Measurements from ENCODE around the gene DENND5A. TPM values are rescaled to one million over a fixed set of nuclear protein-coding genes. Genes with fewer than 3 reads are reported as not detected.

Gene DENND5A
- total RNA-seq, 1 experiment from 2014 or later: 58.0 TPM

DNA sequence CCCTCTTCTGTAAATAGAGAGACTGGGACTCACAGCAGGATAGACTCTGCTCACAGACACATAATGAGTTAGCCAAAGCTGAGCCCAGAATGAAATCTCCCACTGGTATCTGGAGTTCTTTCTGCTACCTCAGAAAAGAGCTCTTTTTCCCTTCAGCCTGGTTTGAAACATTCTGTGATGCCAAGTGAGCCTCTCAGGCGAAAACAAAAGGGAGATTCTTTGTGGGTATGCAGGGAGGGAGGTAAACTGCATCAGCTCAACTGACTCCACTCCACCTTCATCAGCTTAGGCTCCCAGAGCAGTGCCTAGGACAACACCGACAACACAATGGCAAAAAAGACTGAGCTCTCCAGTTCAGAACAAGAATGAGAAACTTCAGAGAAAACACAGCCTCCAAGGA is 118.7 kb downstream of the DENND5A start:
- CTCF ChIA-PET: no interaction called here
- POLR2A ChIA-PET: no interaction called here
- no peaks in the 10 kb centered on the region for H3K4me1 ChIP-seq
- BruUV-seq (replicated peaks): no TSS peak
- H3K9me3 ChIP-seq: no peaks in the 10 kb centered on the region
- H3K27me3 ChIP-seq (replicated peaks; ENCODE audit: control insufficient read depth, insufficient read depth, low read length): no peaks in the 10 kb centered on the region
- intact Hi-C loops (cut with micrococcal nuclease; ENCODE audit: unreplicated experiment): no loop called here
- Mint-ChIP-seq H3K36me3 (ENCODE audit: insufficient read depth, unreplicated experiment) (peaks cover 38% of the 10 kb centered on the region), H3K27ac (ENCODE audit: unreplicated experiment) (no peak overlapping the region), H3K4me1 (ENCODE audit: low read depth, unreplicated experiment) (no peaks in the 10 kb centered on the region), H3K4me3 (ENCODE audit: unreplicated experiment) (no peak overlapping the region), H3K9me3 (ENCODE audit: unreplicated experiment) (no peaks in the 10 kb centered on the region), H3K27me3 (ENCODE audit: insufficient read depth, unreplicated experiment) (no peaks in the 10 kb centered on the region)
- TF ChIP-seq, protein P1, sequence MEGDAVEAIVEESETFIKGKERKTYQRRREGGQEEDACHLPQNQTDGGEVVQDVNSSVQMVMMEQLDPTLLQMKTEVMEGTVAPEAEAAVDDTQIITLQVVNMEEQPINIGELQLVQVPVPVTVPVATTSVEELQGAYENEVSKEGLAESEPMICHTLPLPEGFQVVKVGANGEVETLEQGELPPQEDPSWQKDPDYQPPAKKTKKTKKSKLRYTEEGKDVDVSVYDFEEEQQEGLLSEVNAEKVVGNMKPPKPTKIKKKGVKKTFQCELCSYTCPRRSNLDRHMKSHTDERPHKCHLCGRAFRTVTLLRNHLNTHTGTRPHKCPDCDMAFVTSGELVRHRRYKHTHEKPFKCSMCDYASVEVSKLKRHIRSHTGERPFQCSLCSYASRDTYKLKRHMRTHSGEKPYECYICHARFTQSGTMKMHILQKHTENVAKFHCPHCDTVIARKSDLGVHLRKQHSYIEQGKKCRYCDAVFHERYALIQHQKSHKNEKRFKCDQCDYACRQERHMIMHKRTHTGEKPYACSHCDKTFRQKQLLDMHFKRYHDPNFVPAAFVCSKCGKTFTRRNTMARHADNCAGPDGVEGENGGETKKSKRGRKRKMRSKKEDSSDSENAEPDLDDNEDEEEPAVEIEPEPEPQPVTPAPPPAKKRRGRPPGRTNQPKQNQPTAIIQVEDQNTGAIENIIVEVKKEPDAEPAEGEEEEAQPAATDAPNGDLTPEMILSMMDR (IDR thresholded peaks at IDR 0.05; ENCODE audit: insufficient read depth in 1 of 2, low read depth in 1 of 2, low read length in 1 of 2, severe bottlenecking in 1 of 2, unreplicated experiment in 1 of 2): no peak
- no peak overlapping the region for H3K4me3 ChIP-seq (ENCODE audit: low read depth, low read length)
- 0 out of 2 replicates have a peak, but pooled peaks cover 3% of the 10 kb centered on the region for H3K36me3 ChIP-seq (ENCODE audit: control insufficient read depth, insufficient read depth, low read length)
- no peak for DNase-seq

DNA sequence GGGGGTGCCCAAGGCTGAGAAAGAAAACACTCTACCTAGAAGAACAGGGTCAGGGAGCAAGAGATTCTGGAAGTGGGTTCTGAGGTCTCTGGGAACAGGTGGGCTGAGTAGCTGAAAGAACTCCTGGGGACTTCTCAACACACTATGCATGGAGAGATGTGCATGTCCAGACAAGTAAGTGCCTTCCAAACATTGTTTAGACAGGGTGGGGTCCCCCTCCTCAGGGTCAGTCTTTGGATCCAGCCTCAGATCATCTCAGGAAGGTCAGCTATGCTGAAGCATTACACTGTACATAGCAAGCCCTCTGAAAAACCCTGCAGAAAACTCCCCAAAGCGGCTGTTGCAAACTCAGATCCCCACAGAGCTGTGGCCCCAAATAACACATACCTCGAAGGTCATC is 119.9 kb downstream of the DENND5A start:
- H3K27me3 ChIP-seq (replicated peaks; ENCODE audit: control insufficient read depth, insufficient read depth, low read length): no peaks in the 10 kb centered on the region
- Mint-ChIP-seq H3K4me3 (ENCODE audit: unreplicated experiment) (no peak overlapping the region), H3K4me1 (ENCODE audit: low read depth, unreplicated experiment) (no peaks in the 10 kb centered on the region), H3K36me3 (ENCODE audit: insufficient read depth, unreplicated experiment) (peaks cover 38% of the 10 kb centered on the region), H3K27ac (ENCODE audit: unreplicated experiment) (no peak overlapping the region), H3K9me3 (ENCODE audit: unreplicated experiment) (no peaks in the 10 kb centered on the region), H3K27me3 (ENCODE audit: insufficient read depth, unreplicated experiment) (no peaks in the 10 kb centered on the region)
- CTCF ChIA-PET: no interaction called here
- DNase-seq: no peak
- no TSS peak for BruUV-seq (replicated peaks)
- intact Hi-C loops (cut with micrococcal nuclease; ENCODE audit: unreplicated experiment): no loop called here
- TF ChIP-seq, protein P1 (IDR thresholded peaks at IDR 0.05; ENCODE audit: insufficient read depth in 1 of 2, low read depth in 1 of 2, low read length in 1 of 2, severe bottlenecking in 1 of 2, unreplicated experiment in 1 of 2): no peak
- POLR2A ChIA-PET: interaction anchor here (0.7 kb wide), 1 partner anchor 28 kb away, joined by 3 read pairs; no protein-coding TSS in a partner anchor
- H3K9me3 ChIP-seq: no peaks in the 10 kb centered on the region
- H3K4me3 ChIP-seq (ENCODE audit: low read depth, low read length): no peak overlapping the region
- no peaks in the 10 kb centered on the region for H3K4me1 ChIP-seq
- 0 out of 2 replicates have a peak, but pooled peaks cover 3% of the 10 kb centered on the region for H3K36me3 ChIP-seq (ENCODE audit: control insufficient read depth, insufficient read depth, low read length)

DNA sequence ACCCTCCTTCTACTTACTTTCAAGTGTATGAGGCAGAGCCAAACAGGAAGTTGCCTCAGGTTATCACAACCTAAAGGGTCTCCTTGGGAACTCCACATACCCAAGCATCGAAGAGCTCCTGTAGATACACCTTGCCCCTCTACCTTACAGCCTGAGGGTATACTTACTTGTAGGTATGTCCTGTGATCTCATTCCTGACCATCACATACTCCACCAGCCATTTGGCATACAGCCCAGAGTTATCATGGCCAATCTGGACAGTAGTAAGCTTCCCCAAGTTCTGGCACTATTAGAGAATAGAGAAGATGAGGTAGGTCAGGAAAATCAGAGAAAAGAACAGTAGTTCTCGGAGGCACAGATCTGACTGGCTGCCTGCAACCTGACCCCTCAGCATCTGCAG is 120.3 kb downstream of the DENND5A start:
- H3K4me3 Mint-ChIP-seq (ENCODE audit: unreplicated experiment): no peak overlapping the region
- Histone ChIP-seq H3K4me3 (ENCODE audit: low read depth, low read length) (no peak overlapping the region), H3K4me1 (no peaks in the 10 kb centered on the region), H3K36me3 (ENCODE audit: control insufficient read depth, insufficient read depth, low read length) (peaks cover 4% of the 10 kb centered on the region; the same call in 1 of the 2 replicates), H3K9me3 (no peaks in the 10 kb centered on the region), H3K27me3 (replicated peaks; ENCODE audit: control insufficient read depth, insufficient read depth, low read length) (no peaks in the 10 kb centered on the region)
- peaks cover 39% of the 10 kb centered on the region for H3K36me3 Mint-ChIP-seq (ENCODE audit: insufficient read depth, unreplicated experiment)
- H3K9me3 Mint-ChIP-seq (ENCODE audit: unreplicated experiment): no peaks in the 10 kb centered on the region
- H3K4me1 Mint-ChIP-seq (ENCODE audit: low read depth, unreplicated experiment): no peaks in the 10 kb centered on the region
- intact Hi-C loops (cut with micrococcal nuclease; ENCODE audit: unreplicated experiment): no loop called here
- CTCF ChIA-PET: no interaction called here
- no peak overlapping the region for H3K27ac Mint-ChIP-seq (ENCODE audit: unreplicated experiment)
- H3K27me3 Mint-ChIP-seq (ENCODE audit: insufficient read depth, unreplicated experiment): no peaks in the 10 kb centered on the region
- BruUV-seq (replicated peaks): no TSS peak
- DNase-seq: no peak
- POLR2A ChIA-PET: no interaction called here
- TF ChIP-seq, protein P1 (IDR thresholded peaks at IDR 0.05; ENCODE audit: insufficient read depth in 1 of 2, low read depth in 1 of 2, low read length in 1 of 2, severe bottlenecking in 1 of 2, unreplicated experiment in 1 of 2): no peak

Data from Caco-2 (cell line).